ENCODE data around the gene LY6G6F. TPM values are rescaled to one million over a fixed set of nuclear protein-coding genes. Genes with fewer than 3 reads are reported as not detected.

LY6G6F gene
- total and polyA plus RNA-seq, 8 donors, result 0.53 to 1.8 (median 1.3) TPM; not detected in 1

GRCh38 chr6:31691564-31692108 is 15.0 kb upstream of the LY6G6F start:
- DNase-seq, result no peak
- no peak overlapping the region for H3K27ac ChIP-seq
- peaks cover 0 to 100% of the 10 kb centered on the region in 2 donors for H3K36me3 ChIP-seq
- H3K27me3 ChIP-seq, result no peaks in the 10 kb centered on the region
- ATAC-seq, result no peak
- H3K9me3 ChIP-seq, result no peaks in the 10 kb centered on the region
- intact Hi-C loops (cut with DNase I), result no loop called here
- no peaks in the 10 kb centered on the region for H3K4me1 ChIP-seq
- no peak for TF ChIP-seq CTCF (IDR thresholded peaks at IDR 0.05)
- no peak overlapping the region for H3K4me3 ChIP-seq

GRCh38 chr6:31692353-31692752 is 14.3 kb upstream of the LY6G6F start:
- no peaks in the 10 kb centered on the region for H3K9me3 ChIP-seq
- peaks cover 0 to 97% of the 10 kb centered on the region in 2 donors for H3K36me3 ChIP-seq
- no peak overlapping the region for H3K27ac ChIP-seq
- no peaks in the 10 kb centered on the region for H3K4me1 ChIP-seq
- no peak overlapping the region for H3K4me3 ChIP-seq
- DNase-seq (no peak), ATAC-seq (no peak)
- intact Hi-C loops (cut with DNase I), result no loop called here
- TF ChIP-seq CTCF (IDR thresholded peaks at IDR 0.05), result no peak
- no peaks in the 10 kb centered on the region for H3K27me3 ChIP-seq

GRCh38 chr6:31692886-31693285 is 13.8 kb upstream of the LY6G6F start:
- intact Hi-C loops (cut with DNase I), result no loop called here
- Histone ChIP-seq H3K36me3 (peaks cover 0 to 92% of the 10 kb centered on the region in 2 donors), H3K4me1 (no peaks in the 10 kb centered on the region), H3K27ac (no peak overlapping the region), H3K4me3 (no peak overlapping the region), H3K9me3 (no peaks in the 10 kb centered on the region), H3K27me3 (no peaks in the 10 kb centered on the region)
- ATAC-seq (no peak), DNase-seq (peak in 1 of 4 donors; percentile 29)
- TF ChIP-seq CTCF (IDR thresholded peaks at IDR 0.05), result no peak

GRCh38 chr6:31693535-31693934 is 13.1 kb upstream of the LY6G6F start:
- Histone ChIP-seq H3K27ac (no peak overlapping the region), H3K36me3 (peaks cover 0 to 89% of the 10 kb centered on the region in 2 donors), H3K27me3 (no peaks in the 10 kb centered on the region), H3K4me1 (no peaks in the 10 kb centered on the region), H3K9me3 (no peaks in the 10 kb centered on the region), H3K4me3 (no peak overlapping the region)
- no peak for ATAC-seq
- no peak for TF ChIP-seq CTCF (IDR thresholded peaks at IDR 0.05)
- DNase-seq, result no peak
- intact Hi-C loops (cut with DNase I), result no loop called here

GRCh38 chr6:31697555-31697954 is 9.1 kb upstream of the LY6G6F start:
- H3K36me3 ChIP-seq, result peaks cover 0 to 71% of the 10 kb centered on the region in 2 donors

More at GRCh38 chr6:31697555-31697954, 9.1 kb upstream of the LY6G6F start:
- no peak for ATAC-seq
- Histone ChIP-seq H3K9me3 (no peaks in the 10 kb centered on the region), H3K27ac (no peak overlapping the region), H3K27me3 (no peaks in the 10 kb centered on the region), H3K4me3 (no peak overlapping the region), H3K4me1 (peaks cover 13 to 28% of the 10 kb centered on the region in 2 donors)
- no peak for TF ChIP-seq CTCF (IDR thresholded peaks at IDR 0.05)
- DNase-seq, result no peak
- intact Hi-C loops (cut with DNase I), result no loop called here
